Temporal lobe (tissue), 1 donor: ENCODE data around the gene PCP4L1. TPM values are rescaled to one million over a fixed set of nuclear protein-coding genes. Genes with fewer than 3 reads are reported as not detected.

ENCODE experiments used
- total RNA-seq: library from RNA; depleted of rRNA; stranded (reverse); fragments of >200 nt; gene quantifications from one replicate; pipeline ENCODE4 v1.2.3, GENCODE V29; 2014

Gene PCP4L1
- total RNA-seq, 1 donor from 2014 or later = 3.0 TPM

Other genes starting within 250 kb of the PCP4L1 start
- gene F11R, start 237.6 kb upstream of the PCP4L1 start, total RNA-seq = 6.6 TPM
- gene TSTD1, start 219.8 kb upstream of the PCP4L1 start, total RNA-seq = 26.1 TPM
- gene USF1, start 212.8 kb upstream of the PCP4L1 start, total RNA-seq = 87.0 TPM
- gene ARHGAP30, start 188.9 kb upstream of the PCP4L1 start, total RNA-seq = 0.49 TPM
- not detected for gene NECTIN4, start 169.2 kb upstream of the PCP4L1 start, total RNA-seq
- gene KLHDC9, start 160.4 kb upstream of the PCP4L1 start, total RNA-seq = 3.4 TPM
- 34.7 TPM for gene PFDN2, start 140.7 kb upstream of the PCP4L1 start, total RNA-seq
- 9.8 TPM for gene NIT1, start 140.6 kb upstream of the PCP4L1 start, total RNA-seq
- gene DEDD, start 126.1 kb upstream of the PCP4L1 start, total RNA-seq = 20.2 TPM
- gene UFC1, start 104.8 kb upstream of the PCP4L1 start, total RNA-seq = 105 TPM
- 14.8 TPM for gene USP21, start 99.2 kb upstream of the PCP4L1 start, total RNA-seq
- gene PPOX, start 92.3 kb upstream of the PCP4L1 start, total RNA-seq = 16.5 TPM
- 16.2 TPM for gene B4GALT3, start 81.2 kb upstream of the PCP4L1 start, total RNA-seq
- 0.49 TPM for gene ADAMTS4, start 59.7 kb upstream of the PCP4L1 start, total RNA-seq
- gene NDUFS2, start 56.4 kb upstream of the PCP4L1 start, total RNA-seq = 129 TPM
- gene FCER1G, start 43.5 kb upstream of the PCP4L1 start, total RNA-seq = 1.2 TPM
- gene APOA2, start 35.1 kb upstream of the PCP4L1 start, total RNA-seq = not detected
- gene TOMM40L, start 32.7 kb upstream of the PCP4L1 start, total RNA-seq = 19.7 TPM
- gene NR1I3, start 20.5 kb upstream of the PCP4L1 start, total RNA-seq = under 0.01 TPM
- 0.49 TPM for gene MPZ, start 51.2 kb downstream of the PCP4L1 start, total RNA-seq
- 22.1 TPM for gene SDHC, start 55.6 kb downstream of the PCP4L1 start, total RNA-seq
- gene CFAP126, start 109.1 kb downstream of the PCP4L1 start, total RNA-seq = 0.49 TPM
- gene FCGR2A, start 246.7 kb downstream of the PCP4L1 start, total RNA-seq = 2.0 TPM